Progenitor cell of endocrine pancreas (in vitro differentiated cells): ENCODE measurements around the gene ADAMTS18. TPM values are rescaled to one million over a fixed set of nuclear protein-coding genes. Genes with fewer than 3 reads are reported as not detected.
"Not testable (repeated sequence)": the region's sequence is repeated elsewhere in the genome, so short reads cannot be mapped to it uniquely, and the experiment has no call there.

Experiments
- DNase-seq: peaks from one replicate; pipeline ENCODE4 v3.0.0; 2021; ENCODE audit warnings: low spot score; ENCODE audit not compliant: unreplicated experiment
- H3K27ac Mint-ChIP-seq: 2 replicates; pipeline ENCODE4 v1.8.0; 2021; ENCODE audit warnings: mild to moderate bottlenecking, moderate library complexity, mixed read lengths
- H3K27me3 Mint-ChIP-seq: 2 replicates; pipeline ENCODE4 v1.8.0; 2021; ENCODE audit warnings: mixed read lengths
- H3K36me3 Mint-ChIP-seq: 2 replicates; pipeline ENCODE4 v1.8.0; 2022; ENCODE audit warnings: mixed read lengths; ENCODE audit not compliant: insufficient read depth
- H3K4me1 Mint-ChIP-seq: 2 replicates; pipeline ENCODE4 v1.8.0; 2021; ENCODE audit warnings: low read depth, mixed read lengths
- H3K4me3 Mint-ChIP-seq: 2 replicates; pipeline ENCODE4 v1.8.0; 2021; ENCODE audit warnings: low read depth, mild to moderate bottlenecking, moderate library complexity, mixed read lengths
- H3K9me3 Mint-ChIP-seq: 2 replicates; pipeline ENCODE4 v1.8.0; 2021; ENCODE audit warnings: low read depth, mixed read lengths
- total RNA-seq: library from RNA; stranded (reverse); gene quantifications from 2 replicates; pipeline ENCODE4 v1.2.1, GENCODE V29; 2021
- TF ChIP-seq, protein P1 (sequence below): fragments of 200-600 bp; sonication (generic); IDR thresholded peaks from one replicate; pipeline ENCODE4 v1.5.0; 2021; ENCODE audit warnings: antibody characterized with exemption, mild to moderate bottlenecking; ENCODE audit not compliant: unreplicated experiment

ADAMTS18 gene
- total RNA-seq, 1 donor from 2014 or later: 5.8 TPM

DNA sequence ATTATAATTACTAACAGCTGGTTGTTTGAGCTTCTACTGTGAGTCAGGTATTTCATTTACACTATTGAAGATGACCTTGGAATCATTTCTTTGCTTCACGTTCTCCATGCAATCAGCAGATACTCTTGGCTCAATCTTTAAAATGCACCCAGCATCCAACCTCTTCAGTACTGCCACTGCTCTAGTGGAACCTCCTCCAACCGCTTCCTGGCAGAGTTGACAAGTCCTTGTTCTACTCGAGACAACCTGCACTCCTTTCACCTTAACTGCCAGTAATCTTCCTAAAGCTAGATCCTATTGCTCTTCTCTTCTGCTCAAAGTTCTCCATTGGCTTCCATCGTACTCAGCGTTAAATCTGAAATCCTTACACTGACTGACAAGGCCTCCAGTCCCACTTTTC is 149.2 kb downstream of the ADAMTS18 start:
- Mint-ChIP-seq H3K36me3 (peaks cover 7% of the 10 kb centered on the region), H3K27ac (no peak overlapping the region), H3K4me3 (no peak overlapping the region), H3K27me3 (no peaks in the 10 kb centered on the region), H3K9me3 (no peaks in the 10 kb centered on the region), H3K4me1 (peaks cover 17% of the 10 kb centered on the region)
- no peak for DNase-seq
- TF ChIP-seq, protein P1, sequence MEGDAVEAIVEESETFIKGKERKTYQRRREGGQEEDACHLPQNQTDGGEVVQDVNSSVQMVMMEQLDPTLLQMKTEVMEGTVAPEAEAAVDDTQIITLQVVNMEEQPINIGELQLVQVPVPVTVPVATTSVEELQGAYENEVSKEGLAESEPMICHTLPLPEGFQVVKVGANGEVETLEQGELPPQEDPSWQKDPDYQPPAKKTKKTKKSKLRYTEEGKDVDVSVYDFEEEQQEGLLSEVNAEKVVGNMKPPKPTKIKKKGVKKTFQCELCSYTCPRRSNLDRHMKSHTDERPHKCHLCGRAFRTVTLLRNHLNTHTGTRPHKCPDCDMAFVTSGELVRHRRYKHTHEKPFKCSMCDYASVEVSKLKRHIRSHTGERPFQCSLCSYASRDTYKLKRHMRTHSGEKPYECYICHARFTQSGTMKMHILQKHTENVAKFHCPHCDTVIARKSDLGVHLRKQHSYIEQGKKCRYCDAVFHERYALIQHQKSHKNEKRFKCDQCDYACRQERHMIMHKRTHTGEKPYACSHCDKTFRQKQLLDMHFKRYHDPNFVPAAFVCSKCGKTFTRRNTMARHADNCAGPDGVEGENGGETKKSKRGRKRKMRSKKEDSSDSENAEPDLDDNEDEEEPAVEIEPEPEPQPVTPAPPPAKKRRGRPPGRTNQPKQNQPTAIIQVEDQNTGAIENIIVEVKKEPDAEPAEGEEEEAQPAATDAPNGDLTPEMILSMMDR: no peak

DNA sequence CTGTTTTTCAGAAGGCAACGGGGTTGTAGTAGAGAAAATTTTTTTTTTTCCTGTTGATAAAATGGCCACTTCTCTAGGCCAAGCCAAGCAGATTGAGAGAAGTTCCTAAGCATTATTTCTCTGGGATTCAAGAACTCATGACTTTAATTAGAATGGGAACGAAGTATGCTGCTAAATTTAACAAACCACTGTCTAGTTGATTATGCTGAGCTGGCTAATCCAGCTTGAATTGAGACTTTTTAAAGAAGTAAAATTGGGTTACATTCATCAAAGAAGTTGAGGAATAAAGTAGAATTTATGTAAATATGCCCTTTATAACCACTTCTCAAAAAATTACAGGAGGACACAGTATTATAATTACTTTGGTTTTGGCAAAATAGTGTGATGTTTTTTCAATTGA is 152.5 kb downstream of the ADAMTS18 start:
- DNase-seq: no peak
- Mint-ChIP-seq H3K27me3 (no peaks in the 10 kb centered on the region), H3K36me3 (peaks cover 5% of the 10 kb centered on the region), H3K9me3 (no peaks in the 10 kb centered on the region), H3K4me3 (no peak overlapping the region), H3K27ac (no peak overlapping the region), H3K4me1 (peaks cover 1% of the 10 kb centered on the region)
- TF ChIP-seq, protein P1: no peak

DNA sequence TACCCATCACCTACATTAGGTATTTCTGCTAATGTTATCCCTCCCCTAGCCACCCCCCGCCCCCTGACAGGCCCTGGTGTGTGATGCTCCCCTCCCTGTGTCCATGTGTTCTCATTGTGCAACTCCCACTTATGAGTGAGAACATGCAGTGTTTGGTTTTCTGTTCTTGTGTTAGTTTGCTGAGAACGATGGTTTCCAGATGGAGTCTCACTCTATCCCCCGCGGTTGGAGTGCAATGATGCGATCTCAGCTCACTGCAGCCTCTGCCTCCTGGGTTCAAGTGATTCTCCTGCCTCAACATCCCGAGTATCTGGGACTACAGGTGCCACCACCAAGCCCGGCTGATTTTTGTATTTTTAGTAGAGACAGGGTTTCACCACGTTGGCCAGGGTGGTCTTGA is 155.5 kb downstream of the ADAMTS18 start:
- not testable (repeated sequence) for H3K4me3 Mint-ChIP-seq, H3K36me3 Mint-ChIP-seq, H3K9me3 Mint-ChIP-seq, H3K27me3 Mint-ChIP-seq, DNase-seq, H3K27ac Mint-ChIP-seq, H3K4me1 Mint-ChIP-seq

DNA sequence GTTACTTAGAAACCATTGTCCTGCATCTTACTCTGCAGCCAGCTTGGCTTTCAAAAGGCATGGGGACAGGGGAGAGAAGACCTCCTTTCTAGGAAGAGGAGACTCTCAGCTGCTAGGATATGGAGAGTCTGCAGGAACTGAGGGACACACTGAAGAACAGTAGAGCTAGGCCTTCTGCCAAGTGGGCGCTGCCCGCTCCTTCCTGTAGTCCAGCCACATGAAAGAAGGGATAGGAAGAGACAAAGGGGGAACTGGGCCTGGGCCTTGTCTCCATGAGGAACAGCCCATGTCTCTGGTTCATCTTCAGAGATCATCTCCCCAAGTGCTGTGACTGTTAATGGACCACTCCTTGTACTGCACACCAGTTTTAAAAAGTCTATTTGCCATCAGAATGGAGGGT is 157.3 kb downstream of the ADAMTS18 start:
- H3K9me3 Mint-ChIP-seq: no peaks in the 10 kb centered on the region
- peaks cover 2% of the 10 kb centered on the region for H3K4me1 Mint-ChIP-seq
- no peak overlapping the region for H3K27ac Mint-ChIP-seq
- no peak overlapping the region for H3K4me3 Mint-ChIP-seq
- TF ChIP-seq, protein P1: no peak
- H3K36me3 Mint-ChIP-seq: peaks cover 3% of the 10 kb centered on the region
- no peak for DNase-seq
- peaks cover 3% of the 10 kb centered on the region for H3K27me3 Mint-ChIP-seq

DNA sequence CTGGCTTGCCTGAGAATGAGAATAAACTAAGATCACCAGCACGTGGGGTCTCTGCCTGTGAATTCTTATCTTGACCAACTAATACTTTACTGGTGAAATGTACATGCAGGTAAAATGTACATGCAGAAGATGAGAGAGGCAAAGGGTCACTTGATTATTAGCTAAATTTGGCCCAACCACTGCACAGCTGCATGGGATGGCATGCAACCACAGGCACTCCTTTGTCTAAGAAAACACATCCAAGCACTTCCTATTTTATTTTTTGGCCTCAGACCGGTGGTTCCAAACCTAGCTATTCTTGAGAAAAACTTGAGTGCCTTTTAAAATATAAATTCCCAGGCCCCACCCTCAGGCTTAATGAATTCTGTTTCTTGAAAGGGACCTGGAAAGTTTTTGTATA is 157.7 kb downstream of the ADAMTS18 start:
- peaks cover 3% of the 10 kb centered on the region for H3K27me3 Mint-ChIP-seq
- peaks cover 3% of the 10 kb centered on the region for H3K4me1 Mint-ChIP-seq
- DNase-seq: no peak
- no peaks in the 10 kb centered on the region for H3K9me3 Mint-ChIP-seq
- TF ChIP-seq, protein P1: no peak
- H3K27ac Mint-ChIP-seq: peak overlapping the region; percentile 69
- no peak overlapping the region for H3K4me3 Mint-ChIP-seq
- peaks cover 3% of the 10 kb centered on the region for H3K36me3 Mint-ChIP-seq

DNA sequence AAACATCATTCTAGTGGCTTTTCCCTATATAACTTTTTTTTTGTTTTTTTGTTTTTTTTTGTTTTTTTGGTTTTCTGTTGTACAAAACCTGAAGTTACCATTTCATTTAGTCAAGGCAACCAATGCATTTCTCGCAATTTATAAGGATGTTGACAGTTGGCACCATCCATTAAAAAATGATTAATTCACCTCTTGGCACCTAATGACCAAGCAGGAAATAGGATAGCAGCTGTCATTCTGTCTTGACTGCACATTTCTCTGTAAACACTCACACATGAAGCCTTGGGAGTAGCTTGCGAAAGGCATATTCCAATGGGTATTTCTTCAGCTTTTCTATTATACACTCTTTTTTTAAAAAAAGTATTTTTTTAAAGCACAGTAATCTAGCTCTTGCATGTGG is 158.2 kb downstream of the ADAMTS18 start:
- peaks cover 8% of the 10 kb centered on the region for H3K4me1 Mint-ChIP-seq
- no peak for DNase-seq
- TF ChIP-seq, protein P1: no peak
- no peak overlapping the region for H3K27ac Mint-ChIP-seq
- H3K4me3 Mint-ChIP-seq: no peak overlapping the region
- no peaks in the 10 kb centered on the region for H3K9me3 Mint-ChIP-seq
- H3K36me3 Mint-ChIP-seq: peaks cover 3% of the 10 kb centered on the region
- peaks cover 3% of the 10 kb centered on the region for H3K27me3 Mint-ChIP-seq

DNA sequence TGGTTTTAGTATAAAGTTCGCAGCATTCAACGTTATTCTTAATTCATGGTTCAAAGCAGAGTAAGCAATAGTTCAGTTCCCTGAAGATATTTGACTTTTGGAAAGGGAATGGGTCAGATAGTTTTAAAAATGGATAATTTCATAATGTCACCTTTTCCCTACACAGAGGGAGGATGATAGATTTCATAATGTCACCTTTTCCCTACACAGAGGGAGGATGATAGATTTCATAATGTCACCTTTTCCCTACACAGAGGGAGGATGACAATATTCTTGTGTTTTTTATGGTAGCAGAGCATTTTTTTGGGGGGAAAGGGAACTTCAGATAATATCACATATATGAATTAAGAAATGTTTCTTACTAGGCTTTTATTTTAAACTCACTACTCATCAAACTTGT is 159.5 kb downstream of the ADAMTS18 start:
- DNase-seq, H3K27ac Mint-ChIP-seq, H3K9me3 Mint-ChIP-seq, H3K36me3 Mint-ChIP-seq, H3K4me3 Mint-ChIP-seq, H3K27me3 Mint-ChIP-seq: not testable (repeated sequence)
- H3K4me1 Mint-ChIP-seq: peaks cover 12% of the 10 kb centered on the region
